Astrocyte of the cerebellum (primary cell): Measurements from ENCODE around the gene PCNT.

ENCODE experiments used
- DNase-seq: peaks from one replicate; pipeline ENCODE4 v3.0.0-alpha.2; 2011; ENCODE audit warnings: low read depth
- H3K4me3 ChIP-seq: 2 replicates; pipeline ENCODE4 v1.5.1; 2011; ENCODE audit warnings: mild to moderate bottlenecking, low read depth, low read length, moderate library complexity
- in situ Hi-C: cut with HindIII; loops from 2 replicates; pipeline ENCODE4 v1.10.0; 2017; ENCODE audit warnings: low sequenced_read_pairs
- TF ChIP-seq, protein P1 (sequence below): IDR thresholded peaks from 2 replicates; pipeline ENCODE4 v1.5.1; 2012; ENCODE audit warnings: low read length, low read depth, moderate library complexity, mild to moderate bottlenecking; ENCODE audit errors: missing control alignments

Gene PCNT

DNA sequence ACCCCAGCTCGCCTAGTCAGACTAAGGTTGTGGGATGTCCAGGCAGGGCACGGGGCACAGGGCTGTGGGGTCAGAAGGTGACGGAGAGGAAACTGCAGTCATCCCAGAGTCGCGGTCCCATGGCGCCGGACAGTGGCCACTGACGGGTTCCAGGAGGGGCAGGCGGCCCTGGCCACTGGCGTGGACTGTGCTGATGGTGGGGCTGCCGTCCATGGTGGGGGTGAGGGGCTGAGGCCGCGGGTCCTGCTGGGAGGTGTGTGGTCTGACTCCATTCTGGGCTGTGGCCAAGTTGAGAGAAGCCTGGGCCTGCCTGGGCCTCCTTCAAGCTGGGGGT lies 32.0 kb downstream of the PCNT start:
- TF ChIP-seq, protein P1, sequence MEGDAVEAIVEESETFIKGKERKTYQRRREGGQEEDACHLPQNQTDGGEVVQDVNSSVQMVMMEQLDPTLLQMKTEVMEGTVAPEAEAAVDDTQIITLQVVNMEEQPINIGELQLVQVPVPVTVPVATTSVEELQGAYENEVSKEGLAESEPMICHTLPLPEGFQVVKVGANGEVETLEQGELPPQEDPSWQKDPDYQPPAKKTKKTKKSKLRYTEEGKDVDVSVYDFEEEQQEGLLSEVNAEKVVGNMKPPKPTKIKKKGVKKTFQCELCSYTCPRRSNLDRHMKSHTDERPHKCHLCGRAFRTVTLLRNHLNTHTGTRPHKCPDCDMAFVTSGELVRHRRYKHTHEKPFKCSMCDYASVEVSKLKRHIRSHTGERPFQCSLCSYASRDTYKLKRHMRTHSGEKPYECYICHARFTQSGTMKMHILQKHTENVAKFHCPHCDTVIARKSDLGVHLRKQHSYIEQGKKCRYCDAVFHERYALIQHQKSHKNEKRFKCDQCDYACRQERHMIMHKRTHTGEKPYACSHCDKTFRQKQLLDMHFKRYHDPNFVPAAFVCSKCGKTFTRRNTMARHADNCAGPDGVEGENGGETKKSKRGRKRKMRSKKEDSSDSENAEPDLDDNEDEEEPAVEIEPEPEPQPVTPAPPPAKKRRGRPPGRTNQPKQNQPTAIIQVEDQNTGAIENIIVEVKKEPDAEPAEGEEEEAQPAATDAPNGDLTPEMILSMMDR = no peak
- DNase-seq = no peak
- no peak overlapping the region for H3K4me3 ChIP-seq
- in situ Hi-C loops = no loop called here

DNA sequence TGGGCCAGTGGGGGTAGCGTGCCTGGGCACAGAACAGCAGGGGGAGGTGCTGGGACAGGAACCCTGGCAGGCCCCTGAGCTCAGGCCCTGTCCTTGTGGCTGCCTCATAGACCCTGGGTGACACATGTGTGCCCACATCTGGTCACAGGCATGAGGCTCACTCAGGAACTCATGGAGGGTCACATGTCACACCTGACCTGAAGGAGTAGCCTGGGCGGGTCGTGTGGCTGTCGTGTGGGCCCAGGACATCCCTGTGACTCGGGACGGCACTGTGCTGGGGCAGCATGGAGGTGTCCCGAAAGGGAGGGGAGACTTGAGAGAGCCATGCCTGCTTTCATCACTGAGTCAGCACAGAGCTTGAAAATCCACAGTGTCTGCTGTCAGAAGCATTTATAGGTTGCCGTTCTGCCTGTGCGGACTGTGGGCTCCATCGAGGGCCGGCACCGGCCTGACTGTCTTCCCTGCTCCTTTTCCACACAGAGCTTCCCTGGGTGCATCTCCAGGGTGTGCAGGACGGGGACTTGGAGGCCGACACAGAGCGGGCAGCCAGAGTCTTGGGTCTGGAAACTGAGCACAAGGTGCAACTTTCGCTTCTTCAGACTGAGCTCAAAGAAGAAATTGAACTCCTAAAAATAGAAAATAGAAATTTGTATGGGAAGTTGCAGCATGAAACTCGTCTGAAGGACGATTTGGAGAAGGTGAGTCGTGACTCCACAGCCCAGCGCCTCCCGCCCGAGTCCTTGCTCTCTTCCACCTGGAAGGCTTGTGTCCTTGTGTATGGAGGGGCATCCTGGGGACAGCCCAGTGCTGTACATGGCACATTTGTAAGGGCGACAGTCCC lies 32.8 kb downstream of the PCNT start:
- TF ChIP-seq, protein P1 = no peak
- in situ Hi-C loops = no loop called here
- no peak overlapping the region for H3K4me3 ChIP-seq
- no peak for DNase-seq

DNA sequence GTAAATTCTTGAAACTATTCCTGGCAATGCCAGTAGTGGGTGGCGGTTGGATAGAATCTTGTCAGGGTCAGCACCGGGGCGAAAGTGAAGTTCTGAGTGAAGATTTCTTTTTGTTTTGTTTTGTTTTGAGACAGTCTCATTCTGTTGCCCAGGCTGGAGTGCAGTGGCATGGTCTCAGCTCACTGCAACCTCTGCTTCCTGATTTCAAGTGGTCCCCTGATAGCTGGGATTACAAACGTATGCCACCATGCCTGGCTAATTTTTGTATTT lies 33.3 kb downstream of the PCNT start:
- H3K4me3 ChIP-seq = no peak overlapping the region
- TF ChIP-seq, protein P1 = no peak
- in situ Hi-C loops = no loop called here
- DNase-seq = no peak

DNA sequence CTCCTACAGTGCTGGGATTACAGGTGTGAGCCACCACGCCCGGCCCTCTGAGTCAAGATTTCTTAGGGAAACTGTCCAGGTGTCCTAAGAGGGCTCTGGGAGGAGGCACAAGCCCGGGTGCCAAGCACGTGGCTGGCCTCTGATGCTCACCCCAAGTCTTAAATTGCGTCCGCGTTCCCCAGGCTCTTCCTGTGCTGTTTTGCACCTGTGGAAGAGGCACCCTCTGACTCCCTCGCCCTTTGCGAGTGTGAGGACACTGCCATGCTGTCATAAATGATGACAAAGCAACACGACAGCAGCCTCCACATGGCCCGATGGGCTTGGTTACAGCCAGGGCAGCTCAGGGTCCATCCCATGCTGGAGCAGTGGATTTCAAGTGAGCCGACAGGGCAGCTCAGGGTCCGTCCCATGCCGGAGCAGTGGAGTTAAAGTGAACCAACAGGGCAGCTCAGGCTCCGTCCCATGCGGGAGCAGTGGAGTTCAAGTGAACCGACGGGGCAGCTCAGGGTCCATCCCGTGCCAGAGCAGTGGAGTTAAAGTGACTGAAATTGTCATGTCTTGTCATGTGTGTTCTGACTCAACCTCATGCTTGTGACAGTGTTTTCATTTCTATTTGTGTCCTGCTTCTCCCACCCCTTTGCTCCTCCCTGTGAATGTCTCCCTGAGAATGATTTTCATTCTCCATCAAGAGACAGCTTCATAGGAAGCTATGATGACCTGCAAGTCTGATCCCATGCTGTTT lies 33.9 kb downstream of the PCNT start:
- in situ Hi-C loops = no loop called here
- TF ChIP-seq, protein P1 = no peak
- no peak for DNase-seq
- H3K4me3 ChIP-seq = no peak overlapping the region

DNA sequence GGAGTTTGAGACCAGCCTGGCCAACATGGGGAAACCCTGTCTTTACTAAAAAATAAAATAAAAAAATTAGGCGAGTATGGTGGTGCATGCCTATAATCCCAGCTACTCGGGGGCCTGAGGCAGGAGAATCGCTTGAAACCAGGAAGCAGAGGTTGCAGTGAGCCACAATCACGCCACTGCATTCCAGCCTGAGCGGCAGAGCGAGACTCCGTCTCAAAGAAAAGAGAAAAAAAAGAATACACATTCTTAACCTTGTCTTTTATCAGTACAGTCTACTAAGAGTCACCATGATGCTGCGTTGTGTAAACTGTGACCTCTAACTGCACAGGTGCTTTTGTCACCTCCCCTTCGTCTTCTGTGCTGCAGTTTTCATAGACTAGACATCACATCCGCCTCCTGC lies 37.2 kb downstream of the PCNT start:
- no peak overlapping the region for H3K4me3 ChIP-seq
- TF ChIP-seq, protein P1 = no peak
- in situ Hi-C loops = no loop called here
- no peak for DNase-seq

DNA sequence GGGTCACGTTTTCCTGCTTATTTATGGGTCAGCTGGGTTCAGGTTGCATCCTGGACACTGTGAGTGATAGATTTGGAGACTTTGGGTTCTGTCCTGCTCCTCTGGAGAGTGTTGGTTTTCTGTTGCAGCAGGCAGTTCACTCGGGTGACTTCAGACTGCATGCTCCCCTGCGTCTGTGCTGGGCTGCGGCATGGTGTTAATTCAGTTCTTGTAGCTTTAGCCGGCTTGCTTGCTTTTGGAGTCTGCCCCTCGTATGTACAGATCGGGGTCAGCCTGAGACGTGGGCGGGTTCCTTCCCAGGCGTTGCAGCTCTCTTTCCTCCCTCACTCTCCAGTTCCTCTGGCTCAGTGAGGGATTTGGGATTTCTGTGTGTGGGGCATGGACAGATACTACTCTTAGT lies 38.0 kb downstream of the PCNT start:
- H3K4me3 ChIP-seq = no peak overlapping the region
- in situ Hi-C loops = no loop called here
- no peak for DNase-seq
- TF ChIP-seq, protein P1 = no peak
